ENCODE data around the gene RPP14.

The RPP14 gene

DNA sequence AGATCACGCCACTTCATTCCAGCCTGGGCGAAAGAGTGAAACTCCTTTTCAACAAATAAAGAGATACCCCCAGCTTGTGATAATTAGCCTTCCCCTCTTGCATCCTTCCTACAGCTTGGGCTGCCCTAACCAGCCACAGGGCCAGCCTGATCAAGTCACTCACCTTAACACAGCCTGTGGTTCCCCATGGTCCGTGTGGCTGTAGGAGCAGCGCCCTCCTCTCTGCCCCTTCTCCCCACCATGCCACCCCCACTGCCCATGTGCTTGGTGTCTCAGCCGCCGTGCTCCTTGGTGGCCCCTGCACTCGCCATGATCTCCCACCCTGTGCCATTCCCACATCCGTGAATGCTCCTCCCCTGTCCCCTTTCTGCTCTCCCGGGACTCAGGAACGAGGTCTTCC lies 13.2 kb upstream of the RPP14 start:
- DNase-seq: no peak

DNA sequence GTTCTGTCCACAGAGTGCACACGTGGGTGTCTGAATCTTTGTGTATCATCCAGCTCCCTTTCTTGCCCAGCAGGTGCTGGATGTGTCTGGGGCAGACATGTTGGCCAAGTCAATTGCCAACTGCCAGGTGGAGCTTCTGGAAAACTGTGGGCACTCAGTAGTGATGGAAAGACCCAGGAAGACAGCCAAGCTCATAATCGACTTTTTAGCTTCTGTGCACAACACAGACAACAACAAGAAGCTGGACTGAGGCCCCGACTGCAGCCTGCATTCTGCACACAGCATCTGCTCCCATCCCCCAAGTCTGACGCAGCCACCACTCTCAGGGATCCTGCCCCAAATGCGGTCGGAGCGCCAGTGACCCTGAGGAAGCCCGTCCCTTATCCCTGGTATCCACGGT lies 12.5 kb upstream of the RPP14 start:
- DNase-seq: no peak

DNA sequence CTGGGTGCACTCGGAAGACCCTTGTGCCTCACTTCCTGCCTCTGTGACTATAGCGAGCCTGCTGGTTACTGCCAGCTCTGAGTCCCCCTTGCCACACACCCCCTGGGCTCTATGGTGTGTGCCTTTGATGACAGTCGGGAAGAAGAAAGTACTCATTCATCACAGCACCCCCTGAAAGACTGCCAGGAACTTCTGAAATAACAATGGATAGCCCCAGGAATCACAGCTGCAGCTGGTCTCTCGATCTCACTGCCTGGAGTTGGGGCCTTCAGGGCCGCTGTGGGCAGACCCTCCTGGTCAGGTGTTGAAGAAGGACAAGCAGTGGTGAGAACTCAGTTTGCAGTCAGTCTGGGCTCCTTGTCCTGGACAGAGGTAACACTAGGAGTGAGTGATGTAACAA lies 9.8 kb upstream of the RPP14 start:
- DNase-seq: no peak

- no peak for DNase-seq
These were observed 9.2 kb upstream of the RPP14 start for GRCh38 chr3:58296843-58297242.

GRCh38 chr3:58298190-58298589 lies 7.9 kb upstream of the RPP14 start:
- DNase-seq: no peak

GRCh38 chr3:58299075-58299474 lies 7.0 kb upstream of the RPP14 start:
- DNase-seq: no peak

DNA sequence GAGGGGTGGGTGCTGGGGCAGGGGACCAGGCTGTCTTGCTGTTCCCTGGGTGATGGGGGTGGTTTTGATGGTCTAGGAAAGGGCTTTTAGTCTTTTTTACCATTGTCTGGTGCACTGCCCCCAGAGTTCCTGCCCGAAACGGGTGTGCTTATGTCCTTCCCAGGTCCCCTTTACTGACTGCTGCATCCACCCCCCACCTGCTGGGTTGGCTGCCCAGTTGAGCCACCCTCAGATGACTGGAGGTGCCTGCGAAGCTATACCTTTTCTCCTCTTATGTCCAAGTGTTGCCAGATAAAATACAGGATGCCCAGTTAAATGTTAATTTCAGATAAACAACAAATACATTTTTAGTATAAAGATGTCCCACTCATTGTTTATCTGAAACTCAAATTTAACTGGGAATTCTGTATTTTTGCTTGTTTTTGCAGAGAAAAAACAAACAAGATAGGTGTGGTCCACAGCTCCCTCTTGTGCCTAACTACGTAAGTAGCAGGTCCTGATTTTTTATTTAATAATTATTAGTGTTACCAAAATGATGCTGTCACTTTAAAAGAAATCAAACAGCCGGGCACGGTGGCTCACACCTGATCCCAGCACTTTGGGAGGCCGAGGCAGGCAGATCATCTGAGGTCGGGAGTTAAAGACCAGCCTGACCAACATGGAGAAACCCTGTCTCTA lies 6.1 kb upstream of the RPP14 start:
- peak; percentile 23 for DNase-seq

GRCh38 chr3:58307639-58308215 lies 1.7 kb downstream of the RPP14 start:
- DNase-seq: peak; percentile 61

GRCh38 chr3:58308728-58309127 lies 2.7 kb downstream of the RPP14 start:
- no peak for DNase-seq

- DNase-seq: no peak
These were observed 11.8 kb downstream of the RPP14 start for GRCh38 chr3:58317811-58318210.

GRCh38 chr3:58321791-58322190 lies 15.7 kb downstream of the RPP14 start:
- no peak for DNase-seq

- DNase-seq: no peak
These were observed 16.7 kb downstream of the RPP14 start for GRCh38 chr3:58322793-58323192.

DNA sequence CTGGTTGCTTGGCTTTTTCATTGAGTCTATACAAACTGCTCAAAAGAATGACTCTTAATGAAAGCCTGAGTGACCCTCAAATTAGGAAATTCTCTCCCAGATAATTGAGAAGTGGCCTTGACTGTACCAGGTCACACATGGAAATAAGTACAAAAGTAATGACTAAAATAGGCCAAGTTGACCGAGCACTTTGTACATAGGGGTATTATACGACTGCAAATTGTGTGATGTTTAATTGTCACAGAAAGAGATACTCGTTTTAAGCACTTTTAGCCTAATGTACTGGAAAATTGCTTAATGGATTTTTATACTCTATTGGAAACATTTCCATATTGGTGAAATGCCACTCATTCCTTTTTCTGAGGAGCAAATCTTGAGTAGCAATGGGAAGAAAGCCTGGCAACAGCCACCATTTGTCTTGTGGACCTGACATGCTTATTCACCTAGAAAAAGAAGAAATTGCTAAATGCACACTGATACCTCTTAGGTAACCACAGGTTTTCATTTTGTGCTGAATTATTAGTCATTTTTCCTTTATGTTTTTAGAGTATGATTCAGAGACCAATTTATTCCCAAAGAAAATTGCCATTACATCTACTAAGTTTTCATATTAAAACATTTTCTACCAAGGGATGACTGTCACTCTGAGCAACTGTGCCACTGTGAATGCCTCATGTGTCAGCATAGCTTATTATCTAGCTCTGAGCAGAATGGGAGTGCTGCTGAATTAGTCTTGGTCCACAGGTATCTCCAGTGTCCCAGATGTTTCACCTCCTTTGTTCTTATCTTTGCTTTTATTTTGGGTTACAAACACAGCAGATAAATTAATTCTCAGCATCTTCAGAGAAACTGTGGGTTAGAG lies 17.7 kb downstream of the RPP14 start:
- DNase-seq: no peak

DNA sequence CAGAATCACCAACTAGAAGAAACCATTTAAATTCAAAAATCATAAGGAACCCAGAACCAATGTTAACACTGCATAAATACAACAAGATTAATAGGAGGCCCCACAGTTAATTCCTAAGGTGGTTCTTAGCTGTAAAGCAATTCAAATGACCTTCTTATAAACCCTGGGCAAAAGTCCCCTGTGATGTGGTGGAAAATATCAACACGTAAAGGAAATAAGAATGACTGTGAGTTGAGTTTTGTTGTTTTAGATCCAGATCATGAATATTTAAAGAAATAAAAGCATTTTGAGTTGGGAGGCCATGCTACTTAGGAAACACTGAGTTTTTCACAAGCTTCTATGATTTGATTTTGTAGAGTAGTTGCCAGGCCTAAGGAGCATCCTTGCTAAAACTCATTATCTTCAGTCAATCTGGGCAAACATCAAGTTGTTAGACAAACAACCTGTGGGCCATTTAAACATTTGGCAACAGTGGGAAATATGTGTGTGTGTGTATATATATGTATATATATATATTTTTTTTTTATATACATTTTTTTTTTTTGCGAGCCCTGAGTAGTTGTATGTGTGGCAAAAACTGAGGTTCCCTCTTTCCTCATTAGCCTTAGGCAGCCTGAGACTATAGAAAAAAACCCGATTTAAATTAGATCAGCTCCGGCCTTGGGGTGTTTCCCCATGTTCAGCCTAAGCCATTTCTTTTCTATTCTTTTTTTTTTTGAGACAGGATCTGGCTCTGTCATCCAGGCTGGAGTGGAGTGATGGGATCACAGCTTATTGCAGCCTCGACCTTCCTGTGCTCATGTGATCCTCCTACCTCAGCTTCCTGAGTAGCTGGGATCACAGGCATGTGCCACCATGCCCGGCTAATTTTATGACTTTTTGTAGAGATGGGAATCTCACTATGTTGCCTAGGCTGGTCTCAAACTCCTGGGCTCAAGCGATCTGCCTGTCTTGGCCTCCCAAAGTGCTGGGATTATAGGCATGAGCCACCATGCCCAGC lies 18.6 kb downstream of the RPP14 start:
- no peak for DNase-seq

DNA sequence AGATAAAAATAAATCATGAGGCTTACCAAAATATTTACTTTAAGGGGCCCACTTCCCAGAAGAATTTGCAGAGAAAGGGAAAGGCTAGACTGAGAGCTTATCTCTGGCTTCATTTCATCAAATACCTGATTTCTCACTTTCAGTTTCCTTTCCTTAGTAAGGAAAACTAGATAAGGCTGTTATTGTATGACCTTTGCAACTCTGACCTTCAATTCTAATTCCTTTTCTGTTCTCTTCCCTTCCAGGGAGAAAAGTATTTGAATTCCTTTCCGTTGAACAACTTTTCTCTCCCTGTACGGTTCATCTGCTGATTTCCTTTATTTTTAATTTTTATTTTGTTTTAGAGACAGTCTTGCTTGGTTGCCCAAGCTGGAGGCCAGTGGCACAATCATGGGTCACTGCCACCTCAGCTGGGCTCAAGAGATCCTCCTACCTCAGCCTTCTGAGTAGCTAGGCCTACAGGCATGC lies 19.5 kb downstream of the RPP14 start:
- DNase-seq: peak; percentile 47

DNA sequence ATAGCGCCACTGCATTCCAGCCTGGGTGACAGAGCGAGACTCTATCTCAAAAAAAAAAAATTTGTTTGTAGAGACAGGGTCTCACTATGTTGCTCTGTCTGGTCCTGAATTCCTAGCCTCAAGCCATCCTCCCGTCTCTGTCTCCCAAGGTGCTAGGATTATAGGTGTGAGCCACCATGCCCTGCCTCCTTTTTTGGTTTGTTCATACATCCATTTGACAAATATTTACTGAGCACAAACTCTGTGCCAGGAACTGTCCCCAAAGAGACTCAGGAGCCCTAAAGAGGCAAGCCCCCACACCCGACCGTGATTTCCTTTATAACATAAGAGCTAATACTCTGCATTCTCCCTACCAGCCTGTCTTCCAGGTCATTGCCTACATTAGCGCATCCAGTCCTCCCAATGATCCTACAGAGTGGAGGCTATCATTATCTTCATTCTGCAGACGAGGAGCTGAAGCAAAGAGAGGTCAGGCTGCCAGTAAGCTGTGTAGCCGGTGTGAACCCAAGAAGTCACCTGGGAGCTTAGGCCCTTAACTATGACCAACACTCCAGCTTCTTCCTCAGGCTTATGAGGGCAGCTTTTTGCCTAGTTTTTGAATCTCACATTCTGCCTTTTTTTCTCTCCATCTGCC lies 20.3 kb downstream of the RPP14 start:
- DNase-seq: no peak

- peak; percentile 27 for DNase-seq
These were observed 23.3 kb downstream of the RPP14 start for GRCh38 chr3:58329150-58329921.

- no peak for DNase-seq
These were observed 23.9 kb downstream of the RPP14 start for GRCh38 chr3:58329922-58330413.

DNA sequence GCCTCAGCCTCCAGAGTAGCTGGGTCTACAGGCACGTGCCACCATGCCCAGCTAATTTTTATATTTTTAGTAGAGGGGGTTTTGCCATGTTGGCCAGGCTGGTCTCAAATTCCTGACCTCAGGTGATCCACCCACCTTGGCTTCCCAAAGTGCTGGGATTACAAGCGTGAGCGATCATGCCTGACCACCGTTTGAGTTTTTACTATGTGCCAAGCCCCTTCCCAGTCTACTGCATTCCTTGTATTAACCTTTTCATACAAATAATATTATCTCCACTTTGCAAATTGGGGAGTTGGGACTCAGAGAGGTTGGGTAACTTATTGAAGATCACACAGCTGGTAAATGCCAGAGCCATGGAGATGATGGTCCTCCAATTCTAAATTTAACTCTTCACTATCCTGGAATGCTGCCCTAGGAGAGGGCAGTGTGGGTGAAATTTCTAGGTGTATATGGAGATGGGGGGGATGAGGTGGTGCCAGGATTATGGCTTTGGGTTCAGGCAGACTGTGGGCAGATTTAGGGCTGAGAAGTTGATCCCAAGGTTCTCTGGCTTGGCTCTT lies 25.6 kb downstream of the RPP14 start:
- no peak for DNase-seq

DNA sequence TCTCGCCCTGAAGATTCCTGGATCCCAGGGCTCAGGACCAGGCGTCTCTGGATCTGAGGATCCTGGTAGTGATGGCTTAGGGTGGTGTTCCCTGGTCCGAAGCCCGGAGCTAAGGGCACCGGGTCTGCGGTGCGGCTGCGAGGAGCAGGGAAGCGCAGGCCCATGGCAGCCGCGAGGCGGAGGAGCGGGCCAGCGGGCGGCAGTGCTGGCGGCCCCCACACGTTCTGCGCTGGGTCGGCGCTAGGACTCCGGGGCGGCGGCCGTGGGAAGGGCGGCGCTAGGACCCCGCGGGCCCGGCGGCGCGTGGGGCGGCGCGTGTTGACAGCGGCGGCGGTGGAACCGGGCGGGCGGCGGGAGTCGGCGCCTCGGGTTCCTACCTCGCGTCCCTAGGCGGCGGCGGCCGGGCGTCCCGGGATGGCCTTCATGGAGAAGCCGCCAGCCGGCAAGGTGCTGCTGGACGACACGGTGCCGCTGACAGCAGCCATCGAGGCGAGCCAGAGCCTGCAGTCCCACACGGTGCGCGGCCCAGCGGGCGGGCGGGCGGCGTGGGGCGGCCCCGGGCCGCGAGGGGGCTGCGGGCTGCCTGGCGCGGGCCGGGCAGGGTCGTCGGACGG lies 26.6 kb downstream of the RPP14 start, which contains the start of gene PXK:
TSS of gene PXK (plus strand) at position 318 of the 614 bp plus-strand sequence. CDS start at position 415, 97 bp downstream.
- DNase-seq: peak; percentile 82
